ENCODE data around the gene TLR5. TPM values are rescaled to one million over a fixed set of nuclear protein-coding genes. Genes with fewer than 3 reads are reported as not detected.
"Not testable (repeated sequence)": the region's sequence is repeated elsewhere in the genome, so short reads cannot be mapped to it uniquely, and the experiment has no call there.

Gene TLR5
- total RNA-seq, result 10 to 100 TPM in 1 of 2 donors, 1 to 10 TPM in 1; 5.2 to 11.2 TPM
- long read RNA-seq, donor 1, partial matches to known transcripts, result 0 of 1 reads
- long read RNA-seq, donor 1, other reads (novel, unspliced or antisense), result 0 of 1 reads
- long read RNA-seq, donor 2, partial matches to known transcripts, result 0 of 5 reads
- long read RNA-seq, donor 2, other reads (novel, unspliced or antisense), result 5 of 5 reads

DNA sequence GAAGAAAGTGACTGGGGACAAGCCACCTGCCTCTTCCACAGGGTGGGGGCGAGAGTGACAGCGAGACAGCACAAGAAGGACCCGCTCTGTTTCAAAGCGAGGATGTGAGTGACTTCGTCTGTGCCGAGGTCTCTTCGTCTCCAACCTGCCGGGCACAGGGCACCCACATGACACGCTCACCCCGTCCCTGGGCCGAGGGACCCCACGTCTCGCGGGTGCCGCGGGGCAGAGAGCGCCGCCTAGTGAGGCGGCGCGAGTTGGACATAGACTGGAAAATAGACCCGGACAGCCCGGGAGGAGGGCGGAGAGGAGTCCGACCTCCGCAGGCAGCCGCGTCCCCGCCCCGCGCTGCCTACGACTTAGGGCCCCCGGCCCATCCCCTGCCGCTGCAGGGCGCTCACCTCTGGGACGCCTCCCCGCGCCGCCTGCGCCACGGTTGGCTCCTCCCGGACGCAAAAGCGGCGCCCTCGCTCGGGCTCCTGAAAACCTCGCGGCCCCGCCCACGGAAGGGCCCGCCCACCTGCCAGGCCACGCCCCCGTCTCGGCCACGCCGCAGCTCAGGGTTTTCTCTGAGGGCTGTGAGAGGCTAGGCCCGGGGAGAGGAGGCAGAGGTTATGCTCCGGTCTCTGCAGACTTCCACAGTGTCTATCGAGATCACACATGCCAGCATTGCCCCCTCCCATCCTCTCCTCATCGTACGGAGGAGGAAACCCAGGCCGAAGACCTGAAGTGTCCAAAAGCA, at the start of gene TLR5:
TLR5 (minus strand) TSS at position 454 of the 742 bp plus-strand sequence. CDS start 30,217 bp downstream, outside the sequence.
- intact Hi-C loops (cut with DNase I), result no loop called here

DNA sequence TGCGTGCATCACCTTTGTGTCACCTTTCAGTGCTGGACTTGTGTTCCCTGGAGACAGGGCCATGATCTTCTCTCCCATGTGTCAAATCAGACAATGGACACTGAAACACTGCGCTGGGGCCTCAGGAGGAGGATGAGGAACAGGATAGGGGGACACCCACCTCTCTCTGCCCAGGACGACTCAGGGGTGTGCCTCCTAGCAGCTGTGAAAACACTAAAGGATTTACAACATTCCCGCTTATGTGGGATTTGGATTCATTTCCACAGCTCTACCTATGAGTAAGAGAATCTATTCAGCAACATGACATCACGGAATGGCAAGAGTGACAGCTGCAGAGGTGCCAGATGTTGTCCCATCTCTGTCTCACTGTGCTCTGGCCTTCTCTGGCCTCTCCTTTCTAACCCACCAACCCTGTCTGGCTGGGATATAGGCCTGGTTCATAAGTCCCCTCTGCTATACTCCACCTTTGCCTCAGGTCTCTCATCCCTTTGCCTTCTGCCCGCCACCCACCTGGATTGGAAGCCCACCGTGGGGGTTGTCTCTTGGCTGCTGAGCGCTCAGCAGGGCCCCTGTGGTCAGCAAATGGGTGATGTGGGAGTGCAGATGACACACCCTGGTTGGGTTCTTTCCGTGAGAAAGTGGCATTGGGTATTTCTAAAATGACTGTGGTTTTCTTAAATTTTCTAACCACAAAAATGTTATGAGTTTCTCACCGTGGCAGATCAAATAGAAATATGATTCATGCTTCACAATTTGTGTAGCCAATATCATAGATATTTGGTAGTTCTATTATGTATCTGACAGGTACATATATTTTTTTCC, 47.1 kb upstream of the TLR5 start:
- intact Hi-C loops (cut with DNase I), result no loop called here

More for the DNA sequence above, at the start of gene TLR5:
- peak; percentile 96 for DNase-seq (ENCODE audit: low spot score)

GRCh38 chr1:223189525-223189902, 46.5 kb upstream of the TLR5 start:
- DNase-seq (ENCODE audit: low spot score), result no peak
- intact Hi-C loops (cut with DNase I), result no loop called here

More for the DNA sequence above, 47.1 kb upstream of the TLR5 start:
- DNase-seq (ENCODE audit: low spot score), result no peak

DNA sequence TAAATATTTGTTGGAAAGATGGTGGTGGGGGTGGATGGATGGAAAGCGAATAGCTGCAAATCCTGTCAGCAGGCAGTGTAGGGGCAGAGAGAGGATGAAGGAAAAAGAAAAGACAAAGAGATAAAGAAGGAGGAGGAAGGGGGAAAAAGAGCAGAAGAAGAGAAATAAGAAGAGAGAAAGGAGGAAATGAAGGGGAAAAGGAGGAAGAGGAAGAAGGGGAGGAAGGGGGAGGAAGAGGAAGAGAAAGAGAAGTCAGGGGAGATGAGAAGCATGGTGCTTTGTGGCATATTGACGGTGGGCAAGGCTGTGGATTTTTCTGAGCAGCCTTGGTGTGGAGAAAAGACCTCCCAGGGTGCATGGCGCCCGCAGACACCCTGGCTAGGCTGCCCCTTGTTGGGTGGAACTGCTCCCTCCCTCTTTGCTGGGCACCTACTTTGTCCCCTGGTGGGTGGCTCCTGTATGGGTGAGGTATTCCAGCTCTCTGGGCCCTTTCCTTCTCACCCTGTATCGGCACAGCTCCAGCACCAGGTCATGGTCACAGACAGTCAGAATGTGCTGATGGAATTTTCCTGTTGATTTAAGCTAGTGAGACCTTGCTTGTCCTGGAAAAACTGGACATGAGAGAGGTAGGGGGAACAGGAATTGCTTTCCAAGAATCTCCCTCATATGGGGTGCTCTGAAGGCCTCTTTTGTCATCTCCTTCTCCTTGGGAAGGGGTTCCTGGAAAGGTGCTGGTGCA, 45.7 kb upstream of the TLR5 start:
- intact Hi-C loops (cut with DNase I), result no loop called here
- no peak for DNase-seq (ENCODE audit: low spot score)

DNA sequence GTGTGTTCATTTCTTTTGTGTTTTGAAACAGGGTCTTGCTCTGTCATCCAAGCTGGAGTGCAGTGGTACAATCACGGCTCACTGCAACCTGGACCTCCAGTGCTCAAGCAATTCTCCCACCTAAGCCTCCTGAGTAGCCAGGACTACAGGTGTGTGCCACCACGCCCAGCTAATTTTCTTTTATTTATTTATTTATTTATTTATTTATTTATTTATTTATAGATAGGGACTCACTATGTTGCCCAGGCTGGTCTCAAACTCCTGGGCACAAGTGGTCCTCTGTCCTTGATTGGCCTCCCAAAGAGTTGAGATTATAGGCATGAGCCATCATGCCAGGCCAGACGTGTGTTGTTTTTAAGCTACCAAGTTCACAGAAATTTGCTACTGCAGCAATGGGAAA, 43.8 kb upstream of the TLR5 start:
- intact Hi-C loops (cut with DNase I), result no loop called here
- no peak for DNase-seq (ENCODE audit: low spot score)

GRCh38 chr1:223183268-223183862, 40.3 kb upstream of the TLR5 start:
- DNase-seq (ENCODE audit: low spot score), result no peak
- intact Hi-C loops (cut with DNase I), result no loop called here

GRCh38 chr1:223180731-223181321, 37.8 kb upstream of the TLR5 start:
- DNase-seq (ENCODE audit: low spot score), result no peak
- intact Hi-C loops (cut with DNase I), result no loop called here

DNA sequence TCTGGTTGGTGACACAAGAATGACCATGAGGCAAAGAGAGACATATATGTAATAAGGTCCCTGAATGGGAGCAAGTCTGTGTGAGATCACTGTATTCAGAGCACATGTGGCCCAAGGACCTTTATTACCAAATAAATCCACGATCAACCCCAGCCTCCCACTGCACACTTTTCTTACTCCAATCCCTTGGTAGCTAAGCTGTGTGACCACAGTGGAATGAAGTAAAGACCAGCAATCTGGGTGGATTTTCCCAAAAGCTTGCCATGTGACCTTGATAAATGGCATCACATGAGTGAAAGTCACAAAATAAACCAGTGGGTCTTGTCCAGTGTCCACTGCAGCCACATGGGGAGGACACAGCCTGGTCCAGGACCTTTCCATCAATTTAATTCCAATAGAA, 36.7 kb upstream of the TLR5 start:
- DNase-seq (ENCODE audit: low spot score), result no peak
- intact Hi-C loops (cut with DNase I), result no loop called here

DNA sequence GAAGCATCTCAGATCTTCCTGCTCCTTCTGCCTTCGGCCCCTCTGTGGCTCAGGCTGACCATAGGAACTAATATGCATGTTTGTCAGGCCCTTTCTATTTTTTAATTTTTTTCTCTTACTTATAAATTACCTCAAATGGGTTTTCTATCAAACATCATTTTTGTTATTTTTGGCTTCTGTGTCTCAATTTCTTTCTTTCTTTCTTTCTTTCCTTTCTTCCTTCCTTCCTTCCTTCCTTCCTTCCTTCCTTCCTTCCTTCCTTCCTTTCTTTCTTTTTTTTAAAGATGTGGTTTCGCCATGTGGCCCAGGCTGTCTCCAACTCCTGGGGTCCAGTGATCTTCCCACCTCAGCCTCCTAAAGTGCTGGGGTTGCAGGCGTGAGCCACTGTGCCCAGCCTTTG, 36.2 kb upstream of the TLR5 start:
- intact Hi-C loops (cut with DNase I), result no loop called here
- no peak for DNase-seq (ENCODE audit: low spot score)

DNA sequence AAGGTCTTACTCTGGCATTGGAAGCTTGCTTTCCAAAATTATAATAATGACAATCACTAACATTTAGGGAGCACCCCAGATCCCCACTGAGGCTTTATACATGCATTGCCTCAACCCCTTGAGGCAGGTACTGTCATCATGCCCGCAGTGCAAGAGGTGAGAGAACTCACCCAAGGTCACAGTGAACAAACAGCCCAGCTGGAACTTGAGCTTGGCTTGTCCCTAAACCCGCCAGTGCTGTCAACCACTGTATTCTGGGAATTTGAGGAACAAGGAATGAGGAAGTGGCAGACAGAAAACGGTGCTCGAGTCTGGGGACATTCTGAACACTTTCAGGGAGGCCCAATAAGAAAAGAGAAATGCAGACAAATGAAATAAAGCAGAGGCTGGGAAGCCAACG, 34.6 kb upstream of the TLR5 start:
- intact Hi-C loops (cut with DNase I), result no loop called here
- no peak for DNase-seq (ENCODE audit: low spot score)

- DNase-seq (ENCODE audit: low spot score), result no peak
- intact Hi-C loops (cut with DNase I), result no loop called here
Measured at GRCh38 chr1:223176437-223176836, 33.4 kb upstream of the TLR5 start.

- intact Hi-C loops (cut with DNase I), result no loop called here
- DNase-seq (ENCODE audit: low spot score), result no peak
Measured at GRCh38 chr1:223175633-223176032, 32.6 kb upstream of the TLR5 start.

DNA sequence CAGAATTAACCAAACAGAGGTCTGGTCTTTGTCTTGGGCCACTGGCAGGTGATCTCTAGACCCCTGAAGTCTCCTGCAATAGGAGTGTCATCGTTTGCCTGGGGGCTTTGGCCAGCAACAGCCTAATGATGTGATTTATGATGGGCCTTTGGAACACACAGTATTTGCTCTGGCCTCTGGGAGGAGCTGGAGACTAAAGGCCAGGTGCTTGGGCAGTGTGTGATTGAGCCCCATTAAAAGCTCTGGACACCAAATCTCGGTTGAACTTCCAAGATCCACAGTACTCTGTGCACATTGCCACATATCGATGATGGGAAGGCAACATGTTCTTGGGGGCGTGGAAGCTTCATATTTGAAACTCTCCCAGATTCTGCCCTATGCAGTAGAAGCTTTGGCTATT, 32.0 kb upstream of the TLR5 start:
- DNase-seq (ENCODE audit: low spot score), result no peak
- intact Hi-C loops (cut with DNase I), result no loop called here

DNA sequence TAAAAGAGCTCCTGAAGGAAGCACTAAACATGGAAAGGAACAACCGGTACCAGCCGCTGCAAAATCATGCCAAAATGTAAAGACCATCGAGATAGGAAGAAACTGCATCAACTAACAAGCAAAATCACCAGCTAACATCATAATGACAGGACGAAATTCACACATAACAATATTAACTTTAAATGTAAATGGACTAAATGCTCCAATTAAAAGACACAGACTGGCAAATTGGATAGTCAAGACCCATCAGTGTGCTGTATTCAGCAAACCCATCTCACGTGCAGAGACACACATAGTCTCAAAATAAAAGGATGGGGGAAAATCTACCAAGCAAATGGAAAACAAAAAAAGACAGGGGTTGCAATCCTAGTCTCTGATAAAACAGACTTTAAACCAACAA, 26.4 kb upstream of the TLR5 start:
- DNase-seq (ENCODE audit: low spot score); intact Hi-C loops (cut with DNase I): not testable (repeated sequence)

DNA sequence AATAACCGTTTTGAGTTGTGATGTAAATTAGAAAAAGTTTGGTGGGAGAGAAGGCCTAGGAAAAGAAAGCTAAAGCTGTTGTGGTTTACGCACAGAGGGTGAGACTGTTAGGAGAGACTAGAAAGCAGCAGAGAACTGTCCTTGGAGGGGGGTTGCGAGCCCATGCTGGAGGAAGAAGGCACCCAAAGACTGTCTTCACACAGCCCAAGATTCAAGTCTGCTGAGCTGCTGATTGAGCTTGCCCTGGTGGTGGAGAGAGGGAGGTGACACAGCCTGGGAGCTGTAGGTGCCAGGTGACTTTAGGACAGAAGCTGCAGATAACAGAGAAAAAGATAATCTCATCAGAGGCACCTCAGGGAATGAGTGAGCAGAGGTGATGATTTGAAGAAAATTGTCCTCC, 18.3 kb upstream of the TLR5 start:
- intact Hi-C loops (cut with DNase I), result no loop called here
- no peak for DNase-seq (ENCODE audit: low spot score)

GRCh38 chr1:223156343-223156742, 13.3 kb upstream of the TLR5 start:
- intact Hi-C loops (cut with DNase I), result no loop called here
- DNase-seq (ENCODE audit: low spot score), result no peak

- intact Hi-C loops (cut with DNase I), result no loop called here
Measured at GRCh38 chr1:223155153-223155552, 12.1 kb upstream of the TLR5 start.

GRCh38 chr1:223153177-223154119, 10.4 kb upstream of the TLR5 start:
- DNase-seq (ENCODE audit: low spot score), result no peak
- intact Hi-C loops (cut with DNase I), result no loop called here

More at GRCh38 chr1:223155153-223155552, 12.1 kb upstream of the TLR5 start:
- DNase-seq (ENCODE audit: low spot score), result no peak
